SK-N-SH (cell line): ENCODE data around the gene GNAT1. TPM values are rescaled to one million over a fixed set of nuclear protein-coding genes. Genes with fewer than 3 reads are reported as not detected.

ENCODE experiments used
- CTCF ChIA-PET: fragments of 300-600, 350-600 bp; formaldehyde crosslinking; extraction: SDS; loops from one replicate; lab custom pipeline; 2021; lab: Yijun Ruan, JAX
- POLR2A ChIA-PET: fragments of 350-600 bp; sonication (Branson Sonifier 250); formaldehyde crosslinking; extraction: SDS; loops from one replicate; lab custom pipeline; 2020; ENCODE audit warnings: antibody characterized with exemption, inconsistent platforms; lab: Yijun Ruan, JAX
- DNase-seq: peaks from one replicate; pipeline ENCODE4 v3.0.0; 2012
- H2AFZ ChIP-seq: fragments of 200-600 bp; sonication (generic); 2 replicates; pipeline ENCODE4 v1.8.1; 2016; ENCODE audit warnings: antibody characterized with exemption, mild to moderate bottlenecking, low read depth
- H3F3A ChIP-seq: fragments of 200-600 bp; sonication (generic); replicated peaks from 2 replicates; pipeline ENCODE3; 2016; ENCODE audit warnings: antibody characterized with exemption, mild to moderate bottlenecking; ENCODE audit not compliant: insufficient read depth
- H3K27ac ChIP-seq, 2 experiments: fragments of 200-500 bp in 1 of 2; fragments of 200-600 bp in 1 of 2; sonication (Bioruptor generic) in 1 of 2; sonication (generic), shearing (Covaris generic) in 1 of 2; 2 replicates each; pipeline versions ENCODE4 v1.5.1 to v1.6.1; 2014 to 2016; ENCODE audit warnings: low read depth in 2 of 2, inconsistent platforms in 1 of 2, low read length in 1 of 2, mild to moderate bottlenecking in 1 of 2, mixed read lengths in 1 of 2
- H3K27me3 ChIP-seq: fragments of 200-600 bp; sonication (generic), shearing (Covaris generic); 2 replicates; pipeline ENCODE4 v1.6.1; 2016; ENCODE audit warnings: mixed run types; ENCODE audit not compliant: insufficient read depth
- H3K36me3 ChIP-seq, 2 experiments: fragments of 200-500 bp in 1 of 2; fragments of 200-600 bp in 1 of 2; sonication (Bioruptor generic) in 1 of 2; sonication (generic) in 1 of 2; replicated peaks in 1 of 2; 2 replicates each; pipeline versions ENCODE3 to v1.5.1; 2014 to 2016; ENCODE audit warnings: low read length in 1 of 2, mild to moderate bottlenecking in 1 of 2; ENCODE audit not compliant: insufficient read depth in 2 of 2, control insufficient read depth in 1 of 2
- H3K4me1 ChIP-seq, 2 experiments: fragments of 200-500 bp in 1 of 2; fragments of 200-600 bp in 1 of 2; sonication (Bioruptor generic) in 1 of 2; sonication (generic), shearing (Covaris generic) in 1 of 2; 2 replicates each; pipeline versions ENCODE4 v1.5.1 to v1.6.1; 2014 to 2016; ENCODE audit warnings: low read depth in 1 of 2, low read length in 1 of 2, mixed run types in 1 of 2; ENCODE audit not compliant: insufficient read depth in 2 of 2, control insufficient read depth in 1 of 2
- H3K4me2 ChIP-seq: fragments of 200-600 bp; sonication (generic), shearing (Covaris generic); 2 replicates; pipeline ENCODE4 v1.6.1; 2017; ENCODE audit warnings: mixed run types
- H3K4me3 ChIP-seq, 2 experiments: fragments of 200-500 bp in 1 of 2; fragments of 200-600 bp in 1 of 2; sonication (Bioruptor generic) in 1 of 2; sonication (generic), shearing (Covaris generic) in 1 of 2; 2 replicates each; pipeline versions ENCODE4 v1.5.1 to v1.8.1; 2014 to 2016; ENCODE audit warnings: low read depth in 2 of 2, inconsistent platforms in 1 of 2, low read length in 1 of 2, mild to moderate bottlenecking in 1 of 2, mixed read lengths in 1 of 2, moderate library complexity in 1 of 2
- H3K79me2 ChIP-seq: fragments of 200-600 bp; sonication (generic); 2 replicates; pipeline ENCODE4 v1.8.1; 2017; ENCODE audit warnings: mild to moderate bottlenecking; ENCODE audit not compliant: insufficient read depth
- H3K9ac ChIP-seq: fragments of 200-600 bp; sonication (generic); 2 replicates; pipeline ENCODE4 v1.6.1; 2017; ENCODE audit warnings: mixed run types
- H3K9me2 ChIP-seq: fragments of 200-600 bp; sonication (generic); 2 replicates; pipeline ENCODE4 v1.6.1; 2017; ENCODE audit warnings: mixed run types
- H3K9me3 ChIP-seq: fragments of 200-600 bp; sonication (generic); 2 replicates; pipeline ENCODE4 v1.6.1; 2017; ENCODE audit warnings: mixed run types, mild to moderate bottlenecking, moderate library complexity
- H4K20me1 ChIP-seq: fragments of 200-600 bp; sonication (generic); 2 replicates; pipeline ENCODE4 v1.6.1; 2017; ENCODE audit warnings: mild to moderate bottlenecking, mixed run types; ENCODE audit not compliant: insufficient read depth
- ELF1 ChIP-seq: IDR thresholded peaks from 2 replicates; pipeline ENCODE4 v1.4.0; 2012
- EP300 ChIP-seq, 2 experiments: IDR thresholded peaks; 2 replicates each; pipeline versions ENCODE4 v1.4.0 to v1.6.1; 2012; ENCODE audit warnings: borderline replicate concordance in 1 of 2, low read depth in 1 of 2, low read length in 1 of 2
- EZH2phosphoT487 ChIP-seq: fragments of 200-600 bp; sonication (generic); IDR thresholded peaks from 2 replicates; pipeline ENCODE4 v1.6.1; 2017; ENCODE audit warnings: low read depth, mixed run types, mild to moderate bottlenecking, antibody characterized with exemption, moderate library complexity, borderline replicate concordance
- FOXJ3 ChIP-seq: sonication (generic); formaldehyde crosslinking; IDR thresholded peaks from 2 replicates; pipeline ENCODE4 v1.5.1; 2020; ENCODE audit warnings: mild to moderate bottlenecking, missing genetic modification reagents
- GATA2 ChIP-seq: sonication (generic); formaldehyde crosslinking; IDR thresholded peaks from 2 replicates; pipeline ENCODE4 v1.5.0; 2020; ENCODE audit warnings: mild to moderate bottlenecking, missing genetic modification reagents
- NRF1 ChIP-seq: IDR thresholded peaks from 2 replicates; pipeline ENCODE4 v1.6.1; 2012; ENCODE audit warnings: low read depth, mild to moderate bottlenecking, low read length
- PBX3 ChIP-seq: IDR thresholded peaks from 2 replicates; pipeline ENCODE4; 2012
- POLR2AphosphoS5 ChIP-seq: IDR thresholded peaks from 2 replicates; pipeline ENCODE4 v1.6.1; 2012; ENCODE audit warnings: low read depth, low read length
- RAD21 ChIP-seq: IDR thresholded peaks from 2 replicates; pipeline ENCODE4 v1.6.1; 2012; ENCODE audit warnings: mild to moderate bottlenecking, low read length
- RCOR1 ChIP-seq: fragments of 150-350 bp; IDR thresholded peaks from 2 replicates; pipeline ENCODE4 v1.6.1; 2017; ENCODE audit warnings: antibody characterized with exemption, low read length
- RFX5 ChIP-seq: IDR thresholded peaks from 2 replicates; pipeline ENCODE4 v1.6.1; 2012; ENCODE audit warnings: mild to moderate bottlenecking, improper control_type of control experiment, low read length
- RXRA ChIP-seq: IDR thresholded peaks from 2 replicates; pipeline ENCODE4 v1.4.0; 2012; ENCODE audit warnings: low read depth, mild to moderate bottlenecking, borderline replicate concordance
- SIN3A ChIP-seq: IDR thresholded peaks from 2 replicates; pipeline ENCODE4 v1.6.1; 2012; ENCODE audit warnings: low read depth, mild to moderate bottlenecking, low read length, moderate library complexity, borderline replicate concordance
- SMC3 ChIP-seq: IDR thresholded peaks from 2 replicates; pipeline ENCODE4 v1.6.1; 2012; ENCODE audit warnings: low read depth, low read length, improper control_type of control experiment
- WGBS: methylation state at CpG from one replicate; pipeline ENCODE4 v1.1.6; 2017; ENCODE audit warnings: low lambda C conversion rate; 5-methylcytosine and 5-hydroxymethylcytosine counted together
- polyA plus RNA-seq, 3 experiments: library from polyadenylated mRNA; depleted of rRNA; stranded (reverse); fragments of >200 nt; gene quantifications; 2 replicates each; pipeline ENCODE4 v1.2.3, GENCODE V29; 2012

The GNAT1 gene
- polyA plus RNA-seq, 1 of the 3 experiments (the other 2 are of a cell fraction): not detected

DNA sequence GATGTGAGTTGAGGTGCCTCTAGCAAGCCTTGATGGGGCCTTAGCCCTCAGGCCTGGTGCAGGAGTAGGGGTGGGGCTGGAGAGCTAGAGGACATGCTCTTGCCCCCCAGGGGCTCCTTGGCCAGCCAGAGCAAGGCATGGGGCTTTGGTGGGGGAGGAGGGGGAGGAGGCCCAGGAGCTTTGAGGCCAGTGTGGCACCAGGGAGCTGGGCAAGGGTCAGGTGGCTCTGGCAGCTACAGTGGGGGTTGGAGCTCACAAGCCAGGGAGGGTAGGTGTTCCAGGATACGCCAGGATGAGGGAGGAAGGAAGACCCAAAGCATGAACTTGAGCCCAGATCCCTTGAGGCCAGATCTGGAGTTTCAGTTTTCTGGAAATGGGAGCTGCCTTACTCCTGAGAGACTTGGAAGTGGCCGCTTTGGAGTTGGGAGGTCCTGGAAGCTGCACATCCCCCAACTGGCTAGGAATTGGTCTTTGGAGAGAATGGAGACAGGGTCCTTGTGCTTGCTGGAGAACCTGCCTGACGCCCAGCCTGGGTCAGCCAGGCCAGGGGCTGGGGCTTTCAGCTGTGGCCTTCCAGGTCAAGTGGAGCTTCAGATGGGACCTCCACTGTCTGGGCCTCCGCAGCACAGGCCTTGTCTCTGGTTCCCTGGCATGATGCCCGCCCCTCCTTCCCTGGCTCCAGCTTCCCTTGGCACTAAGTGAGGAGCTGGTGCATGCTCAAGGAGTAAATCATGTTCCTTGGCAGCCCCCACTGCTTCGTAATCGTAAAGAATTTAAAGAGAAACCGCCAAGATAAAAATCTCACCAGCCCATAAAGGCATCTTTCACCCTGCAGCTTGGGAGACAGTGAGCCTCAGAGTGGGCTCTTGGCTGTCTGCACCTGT is 27.6 kb upstream of the GNAT1 start (continued):
- peak; percentile 87; the same call in 1 of the 2 replicates for TF ChIP-seq SIN3A
- no peak for TF ChIP-seq RFX5
- no peak for TF ChIP-seq EZH2phosphoT487
- TF ChIP-seq EP300 (IDR thresholded peaks at IDR 0.05; ENCODE audit: borderline replicate concordance in 1 of 2, low read depth in 1 of 2, low read length in 1 of 2): peak in 1 of 2 experiments; percentile 90; a peak in 1 of 4 replicates
- no peak for TF ChIP-seq SMC3
- TF ChIP-seq FOXJ3 (CRISPR knock-in tag): no peak
- peak; percentile 73 for TF ChIP-seq POLR2AphosphoS5
- TF ChIP-seq RAD21: no peak
- no peak; the same call in 1 of the 2 replicates for TF ChIP-seq RXRA
- TF ChIP-seq PBX3: peak; percentile 94
- no peak for TF ChIP-seq NRF1
- TF ChIP-seq ELF1: no peak
- TF ChIP-seq RCOR1: no peak

DNA sequence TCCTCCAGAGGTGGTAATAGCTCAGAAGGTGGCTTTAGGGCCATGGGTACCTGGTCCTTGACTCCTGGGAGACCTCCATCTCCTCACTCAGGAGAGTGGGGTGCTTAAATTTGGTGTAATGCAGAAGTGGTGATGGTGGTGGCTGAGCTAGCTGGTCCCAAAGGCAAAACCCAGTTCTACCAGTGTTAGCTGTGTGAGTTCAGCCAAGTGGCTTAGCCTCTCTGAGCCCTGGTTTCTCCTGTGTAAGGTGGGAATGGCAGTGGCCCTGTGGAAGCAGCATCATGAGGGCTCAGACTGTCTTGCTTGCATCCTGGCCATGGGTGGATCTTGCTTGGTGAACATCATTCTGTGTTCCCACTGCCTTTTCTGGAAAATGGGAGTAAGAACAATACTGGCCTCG is 26.9 kb upstream of the GNAT1 start:
- Histone ChIP-seq H3K27ac (peak overlapping the region; percentile 82; a peak in 3 of 4 replicates), H3K4me1 (peaks cover 22 to 51% of the 10 kb centered on the region in 2 experiments; a peak in 3 of 4 replicates), H4K20me1 (no peaks in the 10 kb centered on the region), H3F3A (peaks cover 18% of the 10 kb centered on the region), H3K9me3 (no peaks in the 10 kb centered on the region), H3K9me2 (no peaks in the 10 kb centered on the region), H2AFZ (no peak overlapping the region), H3K4me2 (peak overlapping the region; percentile 69), H3K36me3 (peaks cover 0 to 3% of the 10 kb centered on the region in 2 experiments), H3K4me3 (no peak overlapping the region), H3K27me3 (no peaks in the 10 kb centered on the region), H3K9ac (no peak overlapping the region; the same call in 1 of the 2 replicates), H3K79me2 (peaks cover 17% of the 10 kb centered on the region)
- no peak for DNase-seq
- TF ChIP-seq GATA2 (CRISPR knock-in tag) (no peak), EP300 (IDR thresholded peaks at IDR 0.05; ENCODE audit: borderline replicate concordance in 1 of 2, low read depth in 1 of 2, low read length in 1 of 2) (no peak), RFX5 (no peak)
- ChIA-PET CTCF (interaction anchor here (0.5 to 2.6 kb wide), 12 partner anchors 9 to 110 kb away, joined by 3 to 9 read pairs (median 4); no protein-coding TSS in a partner anchor), POLR2A (interaction anchor here (1.1 kb wide), 1 partner anchor 28 kb away, joined by 3 read pairs; no protein-coding TSS in a partner anchor)
- no CpG with 5 or more reads among the region's 1 CpG for WGBS
